ENCODE data around the gene SRPK1.
"Not testable (repeated sequence)": the region's sequence is repeated elsewhere in the genome, so short reads cannot be mapped to it uniquely, and the experiment has no call there.

SRPK1 gene

DNA sequence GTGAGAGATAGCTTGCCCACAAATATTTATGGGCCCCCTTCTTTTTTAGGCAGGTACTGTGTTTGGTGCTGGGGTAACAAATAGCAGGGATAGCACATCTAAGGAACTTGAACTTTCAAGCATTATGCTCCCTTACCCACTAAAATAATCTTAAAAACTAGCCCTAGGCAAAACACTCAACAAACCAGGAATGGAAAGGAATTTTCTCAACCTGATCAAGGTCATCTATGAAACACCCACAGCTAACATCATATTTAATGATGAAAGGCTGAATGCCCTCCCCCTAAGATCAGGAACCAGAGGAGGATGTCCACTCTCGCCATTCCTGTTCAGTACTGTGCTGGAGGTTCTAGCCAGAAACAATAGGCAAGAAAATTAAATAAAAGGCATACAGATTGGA is 8.7 kb upstream of the SRPK1 start:
- DNase-seq: no peak

DNA sequence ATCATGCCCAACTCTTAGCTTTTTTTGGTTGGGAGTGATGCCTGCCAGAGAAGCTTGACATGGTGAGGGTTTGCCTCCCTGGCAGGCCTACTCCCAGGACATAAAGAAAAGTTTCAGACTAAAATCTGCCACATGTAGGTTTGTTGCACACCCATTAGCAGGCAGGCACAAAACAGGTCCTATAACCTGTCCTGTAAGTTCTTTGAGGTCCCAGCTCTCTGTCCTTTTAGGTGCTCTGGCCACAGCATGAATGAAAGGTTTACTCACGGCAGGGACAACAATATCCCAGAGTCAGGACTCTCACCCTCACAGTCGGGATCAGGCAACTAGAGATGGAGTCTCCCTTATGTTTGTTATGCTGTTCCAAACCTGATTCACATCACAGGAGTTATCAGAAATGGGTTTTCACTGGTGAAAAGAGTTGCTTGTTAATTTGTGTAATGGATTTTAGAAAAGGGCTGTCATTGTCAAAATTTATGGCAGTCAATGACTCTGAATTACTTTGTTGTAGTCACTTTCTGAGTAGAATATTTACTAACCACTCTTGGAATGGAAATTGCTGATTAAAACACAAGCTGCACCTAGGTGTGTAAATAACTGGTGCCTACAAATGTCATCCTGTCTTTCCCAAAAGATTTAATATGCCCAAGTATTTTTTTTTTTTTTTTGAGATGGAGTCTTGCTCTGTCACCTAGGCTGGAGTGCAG is 5.8 kb upstream of the SRPK1 start:
- DNase-seq: no peak

DNA sequence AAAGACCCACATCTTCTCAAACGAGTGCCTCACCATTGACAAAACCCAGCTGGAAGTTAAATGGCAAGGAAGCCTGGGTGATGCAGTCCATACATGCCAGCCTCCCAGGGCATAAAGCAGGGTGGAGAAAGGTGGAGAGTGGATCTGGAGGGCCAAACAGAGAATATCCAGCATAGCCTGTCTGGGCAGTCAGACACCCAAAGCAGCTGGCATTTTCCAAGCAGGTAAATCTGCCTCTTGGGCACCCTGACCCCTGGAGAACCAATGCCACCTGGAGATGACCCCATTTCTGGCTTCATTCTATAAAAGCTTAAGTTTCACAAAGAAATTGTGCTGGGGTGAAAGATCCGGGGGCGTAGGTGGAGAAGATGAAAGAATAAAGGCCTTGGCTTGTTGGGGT is 5.1 kb upstream of the SRPK1 start:
- no peak for DNase-seq

DNA sequence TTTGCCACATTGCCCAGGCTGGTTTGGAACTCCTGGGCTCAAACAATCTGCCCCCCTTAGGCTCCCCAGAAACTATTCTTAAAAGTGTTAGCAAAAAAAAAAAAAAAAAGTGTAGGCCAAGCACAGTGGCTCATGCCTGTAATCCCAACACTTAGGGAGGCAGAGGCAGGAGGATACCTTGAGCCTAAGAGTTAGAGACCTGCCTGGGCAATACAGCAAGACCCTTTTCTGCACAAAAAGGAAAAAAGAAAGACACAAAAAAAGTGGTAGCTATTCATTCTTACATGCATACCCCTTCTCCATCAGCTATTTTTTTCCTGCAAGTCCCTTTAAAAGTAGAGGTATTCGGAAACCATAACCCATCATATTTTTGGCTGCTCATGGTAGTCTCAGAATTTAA is 3.2 kb upstream of the SRPK1 start:
- no peak for DNase-seq

DNA sequence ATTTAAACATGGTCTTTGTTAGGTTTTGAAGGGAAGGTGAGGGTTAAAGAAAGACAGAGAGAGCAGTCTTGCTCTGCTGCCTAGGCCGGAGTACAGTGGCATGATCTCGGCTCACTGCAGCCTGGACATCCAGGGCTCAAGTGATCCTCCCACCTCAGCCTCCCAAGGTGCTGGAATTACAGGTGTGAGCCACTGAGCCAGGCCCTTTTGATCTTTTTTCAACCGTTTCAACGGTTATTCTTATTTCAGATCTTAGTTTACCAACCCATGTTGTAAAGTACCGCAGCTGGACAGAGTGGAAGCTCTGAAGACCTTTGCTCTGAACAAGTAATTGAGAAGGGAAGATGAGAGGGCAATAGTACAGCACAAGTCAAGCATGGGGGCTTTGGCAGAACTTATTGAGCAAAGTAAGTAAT is 1.2 kb upstream of the SRPK1 start:
- no peak for DNase-seq

DNA sequence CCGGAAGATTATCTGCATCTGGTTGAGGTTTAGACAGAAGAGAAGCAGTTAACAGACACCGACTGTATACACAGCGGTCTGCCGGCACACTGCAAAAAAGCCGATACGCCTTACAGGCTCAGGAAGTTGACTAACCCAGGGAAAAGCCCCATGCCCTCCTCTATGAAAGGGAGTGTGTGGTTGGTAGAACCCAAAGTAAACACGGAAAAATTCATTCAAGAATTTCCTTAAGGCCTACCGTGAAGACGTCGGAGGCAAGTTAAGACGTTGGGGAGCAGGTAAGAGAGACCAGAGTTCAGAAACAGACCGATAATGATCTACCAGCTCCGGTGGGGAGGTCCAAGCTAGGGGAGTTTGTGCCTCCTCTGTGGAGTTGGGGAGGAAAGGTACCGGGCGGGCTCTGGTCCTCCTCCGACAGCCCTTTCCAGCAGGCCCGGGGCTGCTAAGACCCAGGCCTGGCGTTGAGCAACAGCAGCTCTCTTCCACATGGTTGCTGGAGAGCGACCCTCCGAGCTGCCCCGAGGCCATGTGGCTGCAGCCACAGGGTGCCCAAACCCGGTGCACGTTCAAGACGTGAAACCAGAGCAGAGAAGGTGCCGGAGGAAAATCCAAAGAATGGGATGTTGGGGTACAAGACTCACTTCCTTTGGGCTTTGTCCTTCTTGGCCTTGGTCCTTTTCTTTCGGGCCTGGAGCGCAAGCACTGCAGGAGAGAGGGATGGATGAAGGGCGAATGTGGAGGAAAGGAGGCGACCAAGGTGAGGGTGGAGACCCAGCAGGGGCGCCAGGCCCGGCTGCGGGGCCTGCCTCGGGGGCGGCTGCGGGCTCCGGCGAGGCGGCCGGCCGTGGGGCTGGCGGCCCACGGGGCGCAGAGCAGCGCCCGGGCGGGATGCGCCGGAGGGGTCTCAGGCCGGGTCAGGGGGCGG is 809 bp downstream of the SRPK1 start:
- no peak for DNase-seq

DNA sequence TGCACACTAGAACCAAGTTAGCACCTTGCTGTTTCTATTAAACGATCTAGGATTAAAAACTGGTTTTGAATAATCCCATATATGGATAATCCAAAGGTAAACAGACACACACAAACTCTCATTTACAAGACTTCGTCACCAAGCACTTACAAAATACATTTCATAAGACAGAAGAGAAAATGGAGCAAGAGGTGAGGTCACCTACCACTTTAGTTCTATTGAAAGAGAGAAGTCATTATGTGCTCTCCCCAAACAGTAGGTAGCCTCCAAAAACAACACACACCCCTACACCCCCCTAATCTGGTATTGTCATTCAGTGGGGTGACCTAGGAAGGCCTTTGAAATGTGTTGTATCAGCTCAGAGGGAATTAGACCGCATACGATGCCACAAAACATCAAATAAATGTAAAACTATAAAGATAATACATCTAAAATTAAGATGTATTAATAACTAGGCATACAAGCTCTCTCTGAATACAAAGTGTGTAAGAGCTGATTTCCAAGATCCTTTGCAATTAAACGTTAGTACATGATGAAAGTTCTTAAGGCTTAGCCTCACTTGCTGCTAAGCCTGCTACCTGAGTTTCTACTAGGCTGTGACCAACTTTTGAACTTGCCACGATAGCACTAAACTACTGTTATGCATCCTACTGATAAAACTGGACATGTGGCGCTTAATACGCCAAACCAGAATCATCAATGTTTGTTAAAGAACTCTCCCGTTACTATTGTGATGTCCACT is 1.6 kb downstream of the SRPK1 start:
- no peak for DNase-seq

DNA sequence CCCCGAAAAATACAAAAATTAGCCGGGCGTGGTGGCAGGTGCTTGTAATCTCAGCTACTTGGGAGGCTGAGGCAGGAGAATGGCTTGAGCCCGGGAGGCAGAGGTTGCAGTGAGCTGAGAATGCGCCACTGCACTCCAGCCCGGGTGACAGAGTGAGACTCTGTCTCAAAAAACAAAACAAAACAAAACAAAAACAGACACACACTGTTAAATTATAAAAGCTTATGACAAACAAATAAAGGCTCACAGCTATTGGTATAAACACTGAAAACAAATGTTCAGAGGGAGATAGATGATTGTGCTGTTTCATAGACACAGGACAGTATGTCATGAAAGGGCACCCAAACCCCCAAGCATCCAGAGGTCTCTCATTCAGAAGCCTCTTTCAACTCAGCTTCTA is 4.0 kb downstream of the SRPK1 start:
- DNase-seq: not testable (repeated sequence)

DNA sequence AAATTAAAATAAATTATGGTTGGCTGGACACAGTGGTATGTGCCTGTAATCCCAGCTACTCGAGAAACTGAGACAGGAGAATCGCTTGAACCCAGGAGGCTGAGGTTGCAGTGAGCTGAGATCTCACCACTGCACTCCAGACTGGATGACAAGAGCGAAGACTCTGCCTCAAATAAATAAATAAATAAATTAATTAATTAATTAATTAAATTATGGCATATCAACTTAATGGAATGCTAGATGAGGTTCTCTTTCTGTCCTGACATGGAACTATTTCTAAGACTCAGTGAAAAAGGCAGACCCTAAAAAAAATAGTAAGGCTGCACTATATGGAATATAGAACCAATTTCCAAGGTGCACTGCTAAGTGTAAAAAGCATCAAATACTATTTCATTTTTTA is 4.8 kb downstream of the SRPK1 start:
- no peak for DNase-seq

DNA sequence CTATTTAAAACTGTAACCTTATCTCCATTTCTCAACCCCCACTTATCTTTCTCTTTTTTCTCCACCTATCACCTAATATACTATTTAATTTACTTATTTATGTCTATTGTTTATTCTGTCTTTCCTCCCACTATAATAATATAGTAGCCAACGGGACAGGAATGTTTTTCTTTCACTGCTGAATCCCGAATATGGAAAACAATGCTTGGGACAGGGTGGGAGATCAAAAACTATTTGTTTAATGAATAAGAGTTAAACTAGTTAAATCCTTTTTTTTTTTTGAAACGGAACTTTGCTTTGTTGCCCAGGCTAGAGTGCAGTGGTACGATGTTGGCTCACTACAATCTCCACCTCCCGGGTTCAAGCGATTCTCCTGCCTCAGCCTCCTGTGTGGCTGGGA is 6.4 kb downstream of the SRPK1 start:
- no peak for DNase-seq

DNA sequence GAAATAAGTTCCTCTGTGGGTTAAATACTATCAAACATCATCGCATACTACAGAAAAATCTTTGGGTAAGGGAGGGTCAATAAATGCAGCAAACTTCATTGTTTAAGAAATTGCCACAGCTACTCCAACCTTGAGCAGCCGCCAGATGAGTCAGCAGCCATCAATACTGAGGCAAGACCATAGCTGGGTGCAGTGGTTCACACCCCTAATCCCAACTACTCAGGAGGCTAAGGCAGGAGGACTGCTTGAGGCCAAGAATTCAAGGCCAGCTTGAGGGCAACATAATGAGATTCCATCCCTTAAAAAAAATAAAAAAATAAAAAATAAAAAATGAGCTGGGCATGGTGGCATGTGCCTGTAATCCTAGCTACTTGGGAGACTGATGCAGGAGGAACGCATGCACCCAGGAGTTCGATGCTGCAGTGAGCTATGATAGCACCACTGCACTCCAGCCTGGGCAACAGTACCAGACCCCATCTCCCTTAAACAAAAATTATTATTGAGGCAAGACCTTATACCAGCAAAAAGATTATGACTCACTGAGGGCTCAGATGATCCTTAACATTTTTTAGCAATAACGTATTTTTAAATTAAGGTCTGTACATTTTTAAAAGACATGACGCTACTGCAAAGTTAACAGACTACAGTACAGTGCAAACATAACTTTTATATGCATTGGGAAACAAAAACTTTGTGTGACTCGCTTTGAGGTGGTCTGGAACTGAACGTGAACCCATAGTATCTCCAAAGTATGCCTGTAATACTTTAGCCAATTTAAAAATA is 8.8 kb downstream of the SRPK1 start:
- DNase-seq: no peak

DNA sequence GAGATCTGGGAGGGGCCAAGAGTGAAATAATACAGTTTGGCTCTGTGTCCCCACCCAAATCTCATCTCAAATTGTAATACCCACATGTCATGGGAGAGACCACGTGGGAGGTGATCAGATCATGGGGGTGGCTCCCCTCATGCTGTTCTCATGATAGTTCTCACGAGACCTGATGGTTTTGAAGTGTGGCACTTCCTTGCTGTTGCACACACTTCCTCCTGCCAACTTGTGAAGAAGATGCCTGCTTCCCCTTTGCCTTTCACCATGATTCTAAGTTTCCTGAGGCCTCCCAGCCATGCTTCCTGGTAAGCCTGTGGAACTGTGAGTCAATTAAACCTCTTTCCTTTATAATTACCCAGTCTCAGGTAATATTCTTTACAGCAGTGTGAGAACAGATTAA is 11.3 kb downstream of the SRPK1 start:
- DNase-seq: not testable (repeated sequence)

DNA sequence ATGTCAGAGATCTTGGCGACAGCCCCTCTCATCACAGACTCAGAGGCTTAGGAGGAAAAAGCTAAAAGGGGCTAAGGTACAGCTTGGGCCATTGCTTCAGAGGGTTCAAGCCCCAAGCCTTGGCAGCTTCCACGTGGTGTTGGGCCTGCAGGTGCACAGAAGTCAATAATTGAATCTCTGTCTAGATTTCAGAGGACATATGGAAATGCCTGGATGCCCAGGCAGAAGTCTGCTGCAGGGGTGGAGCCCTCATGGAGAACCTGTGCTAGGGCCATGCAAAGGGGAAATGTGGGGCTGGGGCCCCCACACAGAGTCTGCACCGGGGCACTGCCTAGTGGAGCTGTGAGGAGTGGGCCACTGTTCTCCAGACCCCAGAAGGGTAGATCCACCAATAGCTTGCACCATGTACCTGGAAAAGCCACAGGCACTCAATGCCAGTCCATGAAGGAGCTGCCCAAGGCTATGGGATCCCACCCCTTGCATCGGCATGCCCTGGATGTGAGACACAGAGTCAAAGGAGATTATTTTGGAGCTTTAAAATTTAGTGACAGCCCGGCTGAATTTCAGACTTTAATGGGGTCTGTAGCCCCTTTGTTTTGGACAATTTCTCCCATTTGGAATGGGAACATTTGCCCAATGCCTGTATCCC is 12.0 kb downstream of the SRPK1 start:
- not testable (repeated sequence) for DNase-seq

DNA sequence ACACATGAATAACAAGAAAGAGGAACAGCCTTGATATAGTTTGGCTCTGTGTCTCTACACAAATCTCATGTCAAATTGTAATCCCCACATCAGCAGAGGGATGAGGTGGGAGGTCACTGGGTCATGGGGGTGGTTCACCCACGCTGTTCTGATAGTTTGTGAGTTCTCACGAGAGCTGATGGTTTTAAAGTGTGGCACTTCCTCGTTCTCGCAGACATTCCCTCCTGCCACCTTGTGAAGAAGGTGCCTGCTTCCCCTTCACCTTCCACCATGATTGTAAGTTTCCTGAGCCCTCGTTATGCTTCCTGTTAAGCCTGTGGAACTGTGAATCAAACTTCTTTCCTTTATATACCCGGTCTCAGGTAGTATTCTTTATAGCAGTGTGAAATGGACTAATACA is 13.1 kb downstream of the SRPK1 start:
- DNase-seq: no peak

DNA sequence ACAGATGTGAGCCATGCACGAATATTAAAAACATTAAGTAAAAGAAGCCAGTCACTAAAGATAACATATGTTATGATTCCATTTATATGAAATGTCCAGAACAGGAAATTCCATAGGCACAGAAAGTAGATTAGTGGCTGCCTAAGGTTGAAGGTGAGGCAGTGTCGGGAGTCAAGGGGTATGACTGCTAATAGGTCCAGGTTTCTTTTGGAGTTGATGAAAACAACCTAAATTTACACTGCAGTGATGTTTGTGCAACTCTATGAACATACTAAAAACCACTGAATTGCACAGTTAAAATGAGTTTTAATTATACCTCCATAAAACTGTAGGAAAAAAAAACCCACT is 14.4 kb downstream of the SRPK1 start:
- DNase-seq: no peak

DNA sequence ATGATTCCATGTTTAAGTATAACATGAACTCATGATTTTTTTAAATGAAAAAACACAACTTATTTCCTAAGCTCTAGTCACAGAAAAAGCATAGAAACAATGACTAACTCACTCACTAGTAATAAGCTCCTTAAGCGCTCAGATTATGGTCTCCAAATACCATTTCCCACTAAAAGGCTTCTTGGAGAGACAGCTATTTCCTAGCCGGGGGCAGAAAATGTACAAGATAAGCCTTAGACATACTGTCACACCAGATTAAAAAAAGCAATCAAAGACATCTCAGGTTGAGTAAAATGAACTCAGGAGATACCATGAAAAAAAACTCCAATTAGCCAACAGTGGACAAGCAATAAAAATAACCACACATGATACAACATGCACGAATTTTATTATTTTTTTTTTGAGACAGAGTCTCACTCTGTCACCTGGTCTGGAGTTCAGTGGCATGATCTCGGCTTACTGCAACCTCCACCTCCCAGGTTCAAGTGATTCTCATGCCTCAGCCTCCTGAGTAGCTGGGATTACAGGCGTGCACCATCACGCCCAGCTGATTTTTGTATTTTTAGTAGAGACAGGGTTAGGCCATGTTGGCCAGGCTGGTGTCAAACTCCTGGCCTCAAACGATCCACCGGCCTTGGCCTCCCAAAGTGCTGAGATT is 14.9 kb downstream of the SRPK1 start:
- no peak for DNase-seq

DNA sequence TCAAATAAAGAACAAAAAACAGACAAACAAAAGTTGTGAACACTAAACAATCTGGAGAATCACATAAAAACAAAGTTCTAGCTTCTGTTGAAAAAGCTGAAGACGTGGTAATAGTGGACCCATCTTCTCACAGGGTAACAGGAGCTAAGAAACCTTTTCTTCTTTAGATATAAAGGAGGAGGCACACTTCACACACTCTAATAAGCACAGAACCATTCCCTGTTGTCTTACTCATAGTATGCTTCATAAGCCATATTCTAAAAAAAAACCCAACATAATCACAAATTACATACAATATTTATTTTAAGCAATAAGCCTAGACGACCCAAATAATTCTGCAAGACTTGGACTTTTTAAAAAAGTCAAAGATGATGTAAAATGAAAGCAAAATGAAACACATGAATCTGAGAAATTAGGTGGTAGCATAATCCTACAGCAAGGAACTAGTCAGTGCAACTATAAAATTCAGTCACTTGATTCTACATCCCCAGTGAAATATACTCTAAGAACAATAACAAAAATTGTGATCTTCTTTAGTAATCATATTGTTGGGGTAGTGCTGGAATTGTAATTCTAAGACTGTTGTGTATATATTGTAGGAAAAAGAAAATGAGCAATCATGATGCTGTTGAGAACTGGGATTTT is 15.6 kb downstream of the SRPK1 start:
- no peak for DNase-seq

DNA sequence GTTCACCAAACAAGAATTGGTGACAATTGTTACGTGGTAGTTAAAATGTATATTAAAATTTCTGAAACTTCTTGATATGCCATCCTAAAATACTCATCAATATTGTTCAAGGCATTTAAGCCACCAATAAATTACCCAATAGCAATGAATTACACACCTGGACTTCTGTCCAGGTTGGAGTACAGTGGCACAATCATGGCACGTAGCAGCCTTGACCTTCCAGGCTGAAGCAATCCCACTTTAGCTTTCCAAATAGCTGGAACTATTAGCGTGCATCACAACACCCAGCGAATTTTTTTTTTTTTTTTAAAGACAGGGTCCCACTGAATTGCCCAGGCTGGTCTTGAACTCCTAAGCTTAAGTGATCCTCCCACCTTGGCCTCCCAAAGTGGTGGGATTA is 17.2 kb downstream of the SRPK1 start:
- no peak for DNase-seq

DNA sequence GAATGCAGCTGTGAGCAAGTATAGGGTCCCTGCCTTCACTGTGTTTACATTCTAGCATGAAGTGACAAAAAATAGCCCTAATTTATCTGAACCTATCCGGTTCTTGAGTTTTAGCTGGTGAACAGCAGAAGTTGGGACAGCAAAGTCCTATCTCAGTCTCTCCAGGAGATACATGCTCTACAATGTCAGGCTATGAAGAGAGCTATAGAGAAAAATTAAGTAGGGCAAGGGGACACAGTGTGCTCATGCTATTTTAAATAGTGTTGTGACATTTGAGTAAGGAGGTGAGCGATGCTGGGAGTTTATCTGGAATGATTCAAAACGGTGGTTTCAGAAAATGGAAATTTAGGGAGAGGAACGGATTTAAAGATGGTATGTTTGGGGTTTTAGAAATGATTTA is 20.4 kb downstream of the SRPK1 start:
- no peak for DNase-seq

DNA sequence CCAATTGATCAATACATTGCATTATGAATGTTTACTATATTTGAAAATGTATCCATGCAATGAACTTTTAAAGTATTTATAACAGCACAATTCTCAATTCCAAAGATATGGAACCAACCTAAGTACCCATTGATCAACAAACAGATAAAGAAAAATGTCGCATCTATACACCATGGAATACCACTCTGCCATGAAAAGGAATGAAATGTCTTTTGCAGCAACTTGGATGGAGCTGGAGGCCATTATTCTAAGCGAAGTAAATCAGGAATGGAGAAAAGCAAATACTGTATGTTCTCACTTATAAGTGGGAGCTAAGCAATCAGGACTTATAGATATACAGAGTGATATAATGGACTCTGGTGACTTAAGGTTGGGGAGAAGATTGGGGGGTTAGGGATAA is 22.9 kb downstream of the SRPK1 start:
- DNase-seq: no peak

DNA sequence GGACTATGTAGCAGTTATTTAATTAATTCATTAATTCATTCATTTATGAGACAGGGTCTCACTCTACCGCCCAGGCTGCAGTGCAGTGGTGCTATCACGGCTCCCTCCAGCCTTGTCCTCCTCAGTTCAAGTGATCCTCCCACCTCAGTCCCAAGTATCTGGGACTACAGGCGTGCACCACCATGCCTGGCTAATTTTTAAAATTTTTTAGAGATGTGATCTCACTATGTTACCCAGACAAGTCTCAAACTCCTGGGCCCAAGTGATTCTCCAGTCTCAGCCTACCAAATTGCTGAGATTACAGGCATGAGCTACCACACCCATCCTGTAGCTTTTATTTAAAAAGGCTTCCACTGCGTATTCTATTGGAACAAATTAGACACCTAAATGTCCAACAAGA is 23.4 kb downstream of the SRPK1 start:
- DNase-seq: no peak
